Fibroblast of lung (primary cell): ENCODE data around the gene TBR1.

ENCODE experiments used
- EZH2 ChIP-seq: IDR thresholded peaks from 2 replicates; pipeline ENCODE4 v1.5.1; 2012; ENCODE audit warnings: low read length, control low read depth, mild to moderate bottlenecking; ENCODE audit errors: missing control alignments
- TF ChIP-seq, protein P1 (sequence below), 2 donors: IDR thresholded peaks in 1 of 2; conservative IDR thresholded peaks in 1 of 2; 1 replicate in 1 of 2; 2 replicates in 1 of 2; pipeline ENCODE4 v1.5.1; 2011 to 2012; ENCODE audit warnings: low read length in 2 of 2, control low read depth in 1 of 2, inconsistent platforms in 1 of 2, low read depth in 1 of 2, mild to moderate bottlenecking in 1 of 2

DNA sequence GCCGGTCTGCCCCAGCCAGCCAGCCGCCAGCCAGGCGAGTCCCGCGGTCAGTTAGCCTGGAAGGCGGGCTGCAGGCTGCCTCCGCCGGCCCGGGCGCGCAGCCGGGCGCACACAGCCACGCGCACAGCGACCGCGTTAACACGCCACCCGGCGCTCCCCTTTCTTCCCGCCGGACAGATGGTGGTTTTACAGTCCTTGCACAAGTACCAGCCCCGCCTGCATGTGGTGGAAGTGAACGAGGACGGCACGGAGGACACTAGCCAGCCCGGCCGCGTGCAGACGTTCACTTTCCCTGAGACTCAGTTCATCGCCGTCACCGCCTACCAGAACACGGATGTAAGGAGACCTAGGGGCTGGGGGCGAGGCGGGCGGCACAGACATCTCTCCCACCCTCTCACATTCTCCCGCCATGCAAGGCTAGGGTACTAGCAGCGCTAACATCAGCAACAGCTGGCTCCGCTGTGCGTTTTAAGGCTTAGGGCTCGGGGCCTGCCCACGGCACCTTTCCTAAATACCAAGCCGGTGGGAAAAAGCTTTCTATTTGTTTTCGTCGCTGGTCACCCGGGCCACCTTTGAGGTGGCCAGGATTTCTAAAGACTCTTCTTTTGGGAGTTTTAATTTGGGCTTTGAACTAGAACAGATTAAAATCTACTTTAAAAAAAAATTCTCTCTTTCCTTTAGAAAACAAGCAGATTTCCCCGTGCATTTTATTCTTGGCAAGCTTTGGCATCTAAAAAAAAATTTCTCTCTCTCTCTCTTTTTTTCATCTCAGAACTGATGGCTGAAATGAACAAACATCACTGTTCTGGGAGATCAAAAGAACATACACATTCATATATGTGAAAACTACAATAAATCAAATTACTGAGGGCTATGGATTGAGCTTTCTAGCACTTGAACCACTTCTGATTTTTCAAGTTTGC lies 2.9 kb downstream of the TBR1 start:
- TF ChIP-seq EZH2 = peak; percentile 86
- TF ChIP-seq, protein P1, sequence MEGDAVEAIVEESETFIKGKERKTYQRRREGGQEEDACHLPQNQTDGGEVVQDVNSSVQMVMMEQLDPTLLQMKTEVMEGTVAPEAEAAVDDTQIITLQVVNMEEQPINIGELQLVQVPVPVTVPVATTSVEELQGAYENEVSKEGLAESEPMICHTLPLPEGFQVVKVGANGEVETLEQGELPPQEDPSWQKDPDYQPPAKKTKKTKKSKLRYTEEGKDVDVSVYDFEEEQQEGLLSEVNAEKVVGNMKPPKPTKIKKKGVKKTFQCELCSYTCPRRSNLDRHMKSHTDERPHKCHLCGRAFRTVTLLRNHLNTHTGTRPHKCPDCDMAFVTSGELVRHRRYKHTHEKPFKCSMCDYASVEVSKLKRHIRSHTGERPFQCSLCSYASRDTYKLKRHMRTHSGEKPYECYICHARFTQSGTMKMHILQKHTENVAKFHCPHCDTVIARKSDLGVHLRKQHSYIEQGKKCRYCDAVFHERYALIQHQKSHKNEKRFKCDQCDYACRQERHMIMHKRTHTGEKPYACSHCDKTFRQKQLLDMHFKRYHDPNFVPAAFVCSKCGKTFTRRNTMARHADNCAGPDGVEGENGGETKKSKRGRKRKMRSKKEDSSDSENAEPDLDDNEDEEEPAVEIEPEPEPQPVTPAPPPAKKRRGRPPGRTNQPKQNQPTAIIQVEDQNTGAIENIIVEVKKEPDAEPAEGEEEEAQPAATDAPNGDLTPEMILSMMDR (conservative IDR thresholded peaks at IDR 0.05 in 1 of 2, IDR thresholded peaks at IDR 0.05 in 1 of 2; ENCODE audit: low read depth in 1 of 2, low read length in 2 of 2) = no peak
